Measurements from ENCODE around the gene NPM3.

- TF ChIP-seq CTCF (IDR thresholded peaks at IDR 0.05) (no peak), POLR2A (IDR thresholded peaks at IDR 0.05) (no peak), POLR2AphosphoS5 (IDR thresholded peaks at IDR 0.05) (no peak)
Observed at GRCh38 chr10:101760510-101760909, 22.7 kb downstream of the NPM3 start.

All from suprapubic skin (tissue), 4 donors.